GM23338 (cell line): ENCODE results near the gene ARID4B. TPM values are rescaled to one million over a fixed set of nuclear protein-coding genes. Genes with fewer than 3 reads are reported as not detected.

Experiments used
- ATAC-seq: fragments of 200-7000 bp; cut with Tn5 transposase; 3 replicates; pipeline ENCODE4 v1.9.1; 2020
- DNase-seq: peaks from one replicate; pipeline ENCODE4 v3.0.0-alpha.2; 2015; ENCODE audit warnings: low spot score
- H2AFZ ChIP-seq: fragments of 200-600 bp; sonication (generic); 2 replicates; pipeline ENCODE4 v1.8.0; 2016; ENCODE audit warnings: antibody characterized with exemption, mild to moderate bottlenecking, moderate library complexity
- H3F3A ChIP-seq: fragments of 200-600 bp; sonication (generic); replicated peaks from 2 replicates; pipeline ENCODE4 v1.8.0; 2017; ENCODE audit warnings: antibody characterized with exemption, mixed run types, low read depth
- H3K27ac ChIP-seq: fragments of 200-600 bp; sonication (generic); 2 replicates; pipeline ENCODE4 v1.6.1; 2016; ENCODE audit warnings: low read depth
- H3K27me3 ChIP-seq: fragments of 200-600 bp; sonication (generic); 2 replicates; pipeline ENCODE4 v1.8.0; 2016; ENCODE audit warnings: mild to moderate bottlenecking, mixed run types, moderate library complexity; ENCODE audit not compliant: insufficient read depth
- H3K36me3 ChIP-seq: fragments of 200-600 bp; sonication (generic); 2 replicates; pipeline ENCODE4 v1.8.0; 2016; ENCODE audit warnings: mild to moderate bottlenecking; ENCODE audit not compliant: insufficient read depth
- H3K4me1 ChIP-seq: fragments of 200-600 bp; sonication (generic); 2 replicates; pipeline ENCODE4 v1.8.0; 2016; ENCODE audit warnings: mild to moderate bottlenecking, moderate library complexity; ENCODE audit not compliant: insufficient read depth
- H3K4me2 ChIP-seq: fragments of 200-600 bp; sonication (generic); 2 replicates; pipeline ENCODE4 v1.7.1; 2017; ENCODE audit warnings: mixed run types
- H3K4me3 ChIP-seq: fragments of 200-600 bp; sonication (generic); 2 replicates; pipeline ENCODE4 v1.6.1; 2016; ENCODE audit warnings: mixed run types
- H3K79me2 ChIP-seq: fragments of 200-600 bp; sonication (generic); replicated peaks from 2 replicates; pipeline ENCODE4 v1.8.0; 2017; ENCODE audit warnings: mild to moderate bottlenecking; ENCODE audit not compliant: insufficient read depth
- H3K9me2 ChIP-seq: fragments of 200-600 bp; sonication (generic); 2 replicates; pipeline ENCODE4 v1.8.0; 2017; ENCODE audit not compliant: insufficient read depth
- H4K20me1 ChIP-seq: fragments of 200-600 bp; sonication (generic); replicated peaks from 2 replicates; pipeline ENCODE4 v1.8.0; 2017; ENCODE audit warnings: mild to moderate bottlenecking; ENCODE audit not compliant: insufficient read depth
- H3K27ac Mint-ChIP-seq: 2 replicates; pipeline ENCODE4 v1.8.0; 2020; ENCODE audit warnings: inconsistent platforms, mild to moderate bottlenecking, moderate library complexity, mixed read lengths
- H3K27me3 Mint-ChIP-seq: 3 replicates; pipeline ENCODE4 v1.8.0; 2022; ENCODE audit warnings: low read depth, mild to moderate bottlenecking, moderate library complexity, mixed read lengths, inconsistent platforms; ENCODE audit not compliant: insufficient read depth, poor library complexity
- H3K36me3 Mint-ChIP-seq: 3 replicates; pipeline ENCODE4 v1.8.0; 2021; ENCODE audit warnings: low read depth, mild to moderate bottlenecking, inconsistent platforms, moderate library complexity, mixed read lengths
- H3K4me1 Mint-ChIP-seq: 3 replicates; pipeline ENCODE4 v1.8.0; 2020; ENCODE audit warnings: mild to moderate bottlenecking, inconsistent platforms, mixed read lengths
- H3K4me3 Mint-ChIP-seq: 3 replicates; pipeline ENCODE4 v1.8.0; 2021; ENCODE audit warnings: moderate library complexity, mild to moderate bottlenecking, inconsistent platforms, mixed read lengths
- H3K9me3 Mint-ChIP-seq: 3 replicates; pipeline ENCODE4 v1.8.0; 2020; ENCODE audit warnings: moderate library complexity, mild to moderate bottlenecking, inconsistent platforms, mixed read lengths
- EZH2phosphoT487 ChIP-seq: fragments of 200-600 bp; sonication (generic); IDR thresholded peaks from one replicate; pipeline ENCODE4 v1.8.1; 2018; ENCODE audit warnings: antibody characterized with exemption; ENCODE audit not compliant: unreplicated experiment
- JUNB ChIP-seq: IDR thresholded peaks from one replicate; pipeline ENCODE4 v1.6.1; 2016; ENCODE audit warnings: antibody characterized with exemption; ENCODE audit not compliant: unreplicated experiment
- NANOG ChIP-seq: IDR thresholded peaks from 2 replicates; pipeline ENCODE4 v1.6.1; 2016; ENCODE audit warnings: antibody characterized with exemption, borderline replicate concordance
- POLR2AphosphoS5 ChIP-seq: IDR thresholded peaks from 2 replicates; pipeline ENCODE4 v1.6.1; 2016; ENCODE audit warnings: antibody characterized with exemption, low read depth
- STAT1 ChIP-seq: IDR thresholded peaks from one replicate; pipeline ENCODE4 v1.6.1; 2016; ENCODE audit warnings: antibody characterized with exemption; ENCODE audit not compliant: unreplicated experiment
- ZNF114 ChIP-seq: fragments of 250-450 bp; sonication (Bioruptor Pico); IDR thresholded peaks from 2 replicates; pipeline ENCODE4 v1.5.0; 2020; ENCODE audit warnings: mild to moderate bottlenecking, moderate library complexity
- ZNF331 ChIP-seq: fragments of 250-450 bp; sonication (Bioruptor Pico); IDR thresholded peaks from 2 replicates; pipeline ENCODE4 v1.5.0; 2020; ENCODE audit warnings: low read depth, mild to moderate bottlenecking, moderate library complexity
- polyA plus RNA-seq: library from polyadenylated mRNA; unstranded; fragments of >200 nt; fragmentation: Nextera tagmentation; extraction: Ambion mirVana; gene quantifications from 2 replicates; pipeline ENCODE4 v1.2.1, GENCODE V29; 2016
- total RNA-seq: library from RNA; depleted of rRNA; stranded (reverse); fragments of >200 nt; shearing (Covaris generic); gene quantifications from 2 replicates; pipeline ENCODE4 v1.2.3, GENCODE V29; 2014
- TF ChIP-seq, protein P1 (sequence below): IDR thresholded peaks from one replicate; pipeline ENCODE4 v1.6.1; 2018; ENCODE audit warnings: antibody characterized with exemption; ENCODE audit not compliant: unreplicated experiment
- TF ChIP-seq, protein P2 (sequence below), 2 experiments: fragments of 200-600 bp in 1 of 2; sonication (generic) in 1 of 2; conservative IDR thresholded peaks; 2 replicates each; pipeline versions ENCODE4 v1.5.1 to v1.6.1; 2016 to 2017; ENCODE audit warnings: antibody characterized with exemption in 2 of 2, low read depth in 2 of 2, mild to moderate bottlenecking in 2 of 2, moderate library complexity in 1 of 2
- TF ChIP-seq, protein P3 (sequence below): IDR thresholded peaks from 2 replicates; pipeline ENCODE4 v1.6.1; 2016; ENCODE audit warnings: antibody characterized with exemption

The ARID4B gene
- total and polyA plus RNA-seq, 2 experiments from 2014 or later, result 25.1 to 59.8 TPM

DNA sequence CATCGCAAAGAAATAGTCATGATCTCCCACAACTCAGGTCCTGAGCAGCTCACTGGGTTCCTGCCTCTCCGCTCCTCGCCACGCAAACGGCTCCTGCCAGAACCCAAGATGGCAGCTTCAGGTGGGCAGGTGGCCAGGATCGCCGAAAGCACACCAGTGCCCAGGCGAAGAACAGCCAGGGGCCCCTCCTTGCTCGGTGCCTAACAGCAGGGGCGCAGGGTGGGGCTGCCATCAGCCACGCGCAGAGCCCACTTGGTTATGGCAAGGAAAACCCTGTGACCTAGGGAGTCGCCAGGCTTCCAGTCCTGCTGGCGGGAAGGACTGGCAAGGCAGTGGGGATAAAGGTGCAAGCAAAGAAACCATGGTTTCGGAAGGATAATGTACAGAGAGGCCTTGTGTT, 47.5 kb downstream of the ARID4B start (continued):
- TF ChIP-seq EZH2phosphoT487 (no peak), STAT1 (no peak), ZNF331 (CRISPR knock-in tag) (no peak), ZNF114 (CRISPR knock-in tag) (no peak)
- TF ChIP-seq, protein P1, sequence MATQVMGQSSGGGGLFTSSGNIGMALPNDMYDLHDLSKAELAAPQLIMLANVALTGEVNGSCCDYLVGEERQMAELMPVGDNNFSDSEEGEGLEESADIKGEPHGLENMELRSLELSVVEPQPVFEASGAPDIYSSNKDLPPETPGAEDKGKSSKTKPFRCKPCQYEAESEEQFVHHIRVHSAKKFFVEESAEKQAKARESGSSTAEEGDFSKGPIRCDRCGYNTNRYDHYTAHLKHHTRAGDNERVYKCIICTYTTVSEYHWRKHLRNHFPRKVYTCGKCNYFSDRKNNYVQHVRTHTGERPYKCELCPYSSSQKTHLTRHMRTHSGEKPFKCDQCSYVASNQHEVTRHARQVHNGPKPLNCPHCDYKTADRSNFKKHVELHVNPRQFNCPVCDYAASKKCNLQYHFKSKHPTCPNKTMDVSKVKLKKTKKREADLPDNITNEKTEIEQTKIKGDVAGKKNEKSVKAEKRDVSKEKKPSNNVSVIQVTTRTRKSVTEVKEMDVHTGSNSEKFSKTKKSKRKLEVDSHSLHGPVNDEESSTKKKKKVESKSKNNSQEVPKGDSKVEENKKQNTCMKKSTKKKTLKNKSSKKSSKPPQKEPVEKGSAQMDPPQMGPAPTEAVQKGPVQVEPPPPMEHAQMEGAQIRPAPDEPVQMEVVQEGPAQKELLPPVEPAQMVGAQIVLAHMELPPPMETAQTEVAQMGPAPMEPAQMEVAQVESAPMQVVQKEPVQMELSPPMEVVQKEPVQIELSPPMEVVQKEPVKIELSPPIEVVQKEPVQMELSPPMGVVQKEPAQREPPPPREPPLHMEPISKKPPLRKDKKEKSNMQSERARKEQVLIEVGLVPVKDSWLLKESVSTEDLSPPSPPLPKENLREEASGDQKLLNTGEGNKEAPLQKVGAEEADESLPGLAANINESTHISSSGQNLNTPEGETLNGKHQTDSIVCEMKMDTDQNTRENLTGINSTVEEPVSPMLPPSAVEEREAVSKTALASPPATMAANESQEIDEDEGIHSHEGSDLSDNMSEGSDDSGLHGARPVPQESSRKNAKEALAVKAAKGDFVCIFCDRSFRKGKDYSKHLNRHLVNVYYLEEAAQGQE, result no peak
- TF ChIP-seq, protein P2, sequence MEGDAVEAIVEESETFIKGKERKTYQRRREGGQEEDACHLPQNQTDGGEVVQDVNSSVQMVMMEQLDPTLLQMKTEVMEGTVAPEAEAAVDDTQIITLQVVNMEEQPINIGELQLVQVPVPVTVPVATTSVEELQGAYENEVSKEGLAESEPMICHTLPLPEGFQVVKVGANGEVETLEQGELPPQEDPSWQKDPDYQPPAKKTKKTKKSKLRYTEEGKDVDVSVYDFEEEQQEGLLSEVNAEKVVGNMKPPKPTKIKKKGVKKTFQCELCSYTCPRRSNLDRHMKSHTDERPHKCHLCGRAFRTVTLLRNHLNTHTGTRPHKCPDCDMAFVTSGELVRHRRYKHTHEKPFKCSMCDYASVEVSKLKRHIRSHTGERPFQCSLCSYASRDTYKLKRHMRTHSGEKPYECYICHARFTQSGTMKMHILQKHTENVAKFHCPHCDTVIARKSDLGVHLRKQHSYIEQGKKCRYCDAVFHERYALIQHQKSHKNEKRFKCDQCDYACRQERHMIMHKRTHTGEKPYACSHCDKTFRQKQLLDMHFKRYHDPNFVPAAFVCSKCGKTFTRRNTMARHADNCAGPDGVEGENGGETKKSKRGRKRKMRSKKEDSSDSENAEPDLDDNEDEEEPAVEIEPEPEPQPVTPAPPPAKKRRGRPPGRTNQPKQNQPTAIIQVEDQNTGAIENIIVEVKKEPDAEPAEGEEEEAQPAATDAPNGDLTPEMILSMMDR (conservative IDR thresholded peaks at IDR 0.05; ENCODE audit: low read depth in 2 of 2), result no peak

DNA sequence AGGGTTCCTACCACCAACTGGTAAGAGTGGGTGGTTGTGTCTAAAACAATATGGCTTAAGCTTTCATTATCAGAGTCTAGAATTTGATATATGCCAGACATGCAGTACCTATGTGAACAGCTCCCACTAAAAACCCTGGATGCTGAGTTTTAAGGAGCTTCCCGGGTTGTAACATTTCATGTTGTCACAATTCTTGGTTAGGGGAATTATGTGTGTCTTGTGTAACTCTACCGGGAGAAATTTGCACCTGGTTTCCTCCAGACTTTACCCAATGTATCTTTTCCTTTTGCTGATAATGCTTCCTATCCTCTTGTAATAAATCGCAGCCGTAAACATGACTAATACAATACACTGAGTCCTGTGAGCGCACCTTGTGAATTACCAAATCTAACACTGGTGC, 48.3 kb downstream of the ARID4B start:
- Histone ChIP-seq H3K79me2 (peaks cover 100% of the 10 kb centered on the region), H3K9me2 (no peaks in the 10 kb centered on the region), H3K36me3 (no peaks in the 10 kb centered on the region; the same call in 1 of the 2 replicates), H3K4me2 (peak overlapping the region; percentile 66), H4K20me1 (peaks cover 47% of the 10 kb centered on the region), H2AFZ (no peak overlapping the region), H3K4me3 (no peak overlapping the region), H3K27ac (no peak overlapping the region), H3K4me1 (peaks cover 59% of the 10 kb centered on the region), H3F3A (no peaks in the 10 kb centered on the region), H3K27me3 (no peaks in the 10 kb centered on the region)
- Mint-ChIP-seq H3K4me3 (no peak overlapping the region), H3K27ac (no peak overlapping the region), H3K4me1 (peaks cover 47% of the 10 kb centered on the region), H3K36me3 (0 out of 3 replicates have a peak, but pooled peaks cover 3% of the 10 kb centered on the region), H3K9me3 (no peaks in the 10 kb centered on the region), H3K27me3 (peaks cover 5% of the 10 kb centered on the region)
- DNase-seq (no peak), ATAC-seq (no peak)
- TF ChIP-seq, protein P1, result no peak
- TF ChIP-seq POLR2AphosphoS5 (no peak), ZNF114 (CRISPR knock-in tag) (no peak), JUNB (no peak), NANOG (no peak)
- TF ChIP-seq, protein P2 (conservative IDR thresholded peaks at IDR 0.05; ENCODE audit: low read depth in 2 of 2), result no peak
- TF ChIP-seq, protein P3, sequence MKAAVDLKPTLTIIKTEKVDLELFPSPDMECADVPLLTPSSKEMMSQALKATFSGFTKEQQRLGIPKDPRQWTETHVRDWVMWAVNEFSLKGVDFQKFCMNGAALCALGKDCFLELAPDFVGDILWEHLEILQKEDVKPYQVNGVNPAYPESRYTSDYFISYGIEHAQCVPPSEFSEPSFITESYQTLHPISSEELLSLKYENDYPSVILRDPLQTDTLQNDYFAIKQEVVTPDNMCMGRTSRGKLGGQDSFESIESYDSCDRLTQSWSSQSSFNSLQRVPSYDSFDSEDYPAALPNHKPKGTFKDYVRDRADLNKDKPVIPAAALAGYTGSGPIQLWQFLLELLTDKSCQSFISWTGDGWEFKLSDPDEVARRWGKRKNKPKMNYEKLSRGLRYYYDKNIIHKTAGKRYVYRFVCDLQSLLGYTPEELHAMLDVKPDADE, result no peak
